ENCODE data around the gene CDH4.

Gene CDH4

DNA sequence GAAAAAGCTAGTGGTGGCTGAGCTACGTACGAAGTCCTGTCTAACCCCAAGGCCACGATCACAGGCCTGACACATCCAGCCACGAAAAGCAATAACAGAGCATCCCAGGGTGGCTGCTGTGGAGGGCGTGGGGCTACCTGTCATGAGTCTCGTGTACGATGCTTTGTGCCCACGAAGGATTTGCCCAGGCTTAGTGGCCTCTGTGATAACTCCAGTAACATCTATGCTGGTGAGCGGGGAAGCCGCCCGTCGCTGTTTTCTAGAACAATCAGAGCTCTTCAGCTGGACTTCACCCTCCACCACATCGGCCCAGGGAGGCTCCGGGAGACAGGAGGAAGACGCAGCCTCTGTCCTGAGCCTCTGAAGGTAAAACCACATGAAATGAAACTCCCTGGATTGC, 563.1 kb downstream of the CDH4 start:
- DNase-seq, result no peak

DNA sequence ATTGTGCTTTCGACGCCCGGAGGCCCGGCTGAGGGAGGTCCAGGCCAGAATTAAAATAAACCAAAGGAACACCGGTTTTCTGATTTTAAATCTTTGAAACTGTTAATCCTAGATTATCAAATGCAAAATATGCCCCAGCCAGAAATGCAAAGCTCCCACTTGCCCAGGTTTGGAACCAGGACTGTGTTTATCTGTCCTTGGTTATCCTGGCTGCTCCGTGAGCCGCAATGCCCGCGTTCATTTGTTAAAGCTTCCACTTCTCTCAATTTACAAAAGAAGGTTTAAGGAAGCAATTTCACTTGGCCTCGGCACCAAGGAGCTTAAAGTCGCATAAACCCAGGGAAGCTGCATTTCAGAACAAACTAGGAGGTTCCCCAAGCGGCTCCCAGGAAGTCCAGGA, 563.6 kb downstream of the CDH4 start:
- DNase-seq, result no peak

DNA sequence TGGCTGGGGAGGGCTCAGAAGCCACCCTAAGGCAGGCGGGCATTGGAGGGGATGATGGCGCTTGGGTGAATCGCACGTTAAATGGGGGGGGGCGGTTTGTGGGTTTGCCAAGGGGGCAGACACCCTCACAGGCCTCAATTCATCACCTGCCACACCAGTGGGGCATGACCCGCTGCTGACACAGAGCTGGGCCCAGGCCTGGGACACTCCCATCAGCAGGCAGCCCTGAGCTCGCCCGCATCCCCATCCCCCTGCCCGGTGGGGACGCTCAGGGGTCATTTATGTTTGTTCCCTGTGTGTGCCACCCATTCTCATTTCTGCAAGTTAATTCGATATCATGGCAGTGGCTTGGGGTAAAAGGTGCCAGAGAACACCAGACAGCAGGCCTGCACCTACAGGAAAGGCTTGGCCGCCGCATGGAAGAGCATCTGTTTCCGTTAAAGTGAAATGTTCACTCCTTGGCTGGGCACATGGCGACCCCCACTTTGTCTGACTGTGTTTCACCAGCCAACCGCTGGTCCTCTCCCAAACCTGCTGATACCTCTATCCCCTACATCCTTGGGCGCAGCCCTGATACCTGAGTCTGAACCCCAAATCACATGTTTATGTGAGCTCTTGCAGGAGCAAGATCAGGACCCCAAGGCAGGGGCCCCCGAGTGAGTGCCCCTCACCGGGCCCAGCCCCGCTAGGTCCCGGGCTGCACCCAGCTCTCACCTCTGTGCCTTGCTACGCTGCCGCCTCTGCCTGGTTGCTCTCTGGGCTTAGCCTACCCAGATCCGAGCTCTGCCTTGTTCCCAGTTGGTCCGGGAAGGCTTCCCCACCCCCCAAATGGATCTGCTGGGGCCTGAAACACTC, 564.8 kb downstream of the CDH4 start:
- DNase-seq, result no peak

DNA sequence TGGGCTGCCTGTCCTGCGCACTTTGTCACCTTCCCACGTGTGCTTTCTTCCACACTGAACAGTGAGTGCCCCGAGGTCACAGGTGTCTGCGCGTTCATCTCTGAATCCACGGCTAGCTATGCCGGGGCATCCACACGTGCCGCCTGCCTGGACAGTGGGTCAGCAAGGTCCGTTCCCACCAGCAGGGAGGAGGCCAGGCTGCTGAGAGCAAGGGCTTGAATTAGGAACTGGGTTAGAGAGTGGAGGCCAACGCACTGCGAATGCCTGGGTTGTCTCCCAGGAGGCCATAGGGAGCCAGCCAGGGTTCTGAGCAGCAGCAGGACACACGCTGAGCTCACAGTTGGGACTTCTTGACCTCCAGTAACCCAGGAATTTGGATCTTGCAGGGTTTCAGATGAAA, 565.5 kb downstream of the CDH4 start:
- DNase-seq, result no peak

DNA sequence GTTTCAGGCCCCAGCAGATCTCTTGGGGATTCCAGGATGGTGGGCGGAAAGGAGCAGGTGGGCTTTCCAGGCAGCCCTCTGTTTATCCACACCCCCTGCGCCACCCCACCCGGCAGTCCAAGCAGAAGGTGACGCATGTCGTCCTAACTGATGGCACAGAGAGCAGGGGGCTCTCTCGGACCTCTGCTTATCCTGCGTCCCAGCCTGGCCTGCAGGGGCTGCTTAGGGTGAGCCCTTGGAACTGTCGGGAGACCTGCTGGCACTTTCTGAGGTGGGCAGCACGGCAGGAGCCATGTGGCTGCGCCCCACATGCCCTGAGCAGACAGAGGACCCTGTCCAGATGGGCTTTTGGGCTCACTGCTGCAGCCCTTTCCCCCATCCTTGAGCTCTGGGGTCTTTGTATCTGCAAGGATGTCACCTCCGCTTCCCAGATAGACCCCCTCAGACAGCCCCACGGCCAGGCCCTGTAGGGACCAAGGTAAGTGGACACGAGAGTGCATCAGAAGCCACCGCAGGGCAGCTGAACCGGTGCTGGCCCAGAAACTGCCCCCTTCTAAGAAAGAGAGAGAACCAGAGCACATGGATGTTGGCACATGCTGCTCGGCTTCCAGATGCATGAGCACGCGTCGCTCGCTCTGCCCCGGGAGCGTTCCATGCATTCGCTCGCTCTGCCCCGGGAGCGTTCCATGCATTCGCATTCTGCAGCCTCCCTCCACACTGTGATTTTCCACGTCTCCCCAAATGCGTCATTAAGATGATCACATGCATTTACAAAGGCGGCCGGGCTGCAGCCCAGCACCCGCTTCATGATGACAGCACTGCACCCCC, 566.9 kb downstream of the CDH4 start:
- no peak for DNase-seq

DNA sequence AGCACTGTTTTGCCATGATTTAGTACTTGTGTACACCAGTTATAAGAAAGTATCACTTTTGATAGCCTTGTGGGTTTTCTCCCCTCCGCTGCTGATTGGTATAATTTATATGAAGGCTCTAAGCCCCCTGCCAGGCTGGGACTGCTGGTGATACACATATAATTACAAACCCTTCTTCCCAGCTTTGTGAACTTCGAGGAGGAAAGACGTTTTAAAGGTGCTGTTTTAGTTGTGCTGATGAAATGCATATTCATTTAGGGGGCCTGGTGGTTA, 567.4 kb downstream of the CDH4 start:
- no peak for DNase-seq

DNA sequence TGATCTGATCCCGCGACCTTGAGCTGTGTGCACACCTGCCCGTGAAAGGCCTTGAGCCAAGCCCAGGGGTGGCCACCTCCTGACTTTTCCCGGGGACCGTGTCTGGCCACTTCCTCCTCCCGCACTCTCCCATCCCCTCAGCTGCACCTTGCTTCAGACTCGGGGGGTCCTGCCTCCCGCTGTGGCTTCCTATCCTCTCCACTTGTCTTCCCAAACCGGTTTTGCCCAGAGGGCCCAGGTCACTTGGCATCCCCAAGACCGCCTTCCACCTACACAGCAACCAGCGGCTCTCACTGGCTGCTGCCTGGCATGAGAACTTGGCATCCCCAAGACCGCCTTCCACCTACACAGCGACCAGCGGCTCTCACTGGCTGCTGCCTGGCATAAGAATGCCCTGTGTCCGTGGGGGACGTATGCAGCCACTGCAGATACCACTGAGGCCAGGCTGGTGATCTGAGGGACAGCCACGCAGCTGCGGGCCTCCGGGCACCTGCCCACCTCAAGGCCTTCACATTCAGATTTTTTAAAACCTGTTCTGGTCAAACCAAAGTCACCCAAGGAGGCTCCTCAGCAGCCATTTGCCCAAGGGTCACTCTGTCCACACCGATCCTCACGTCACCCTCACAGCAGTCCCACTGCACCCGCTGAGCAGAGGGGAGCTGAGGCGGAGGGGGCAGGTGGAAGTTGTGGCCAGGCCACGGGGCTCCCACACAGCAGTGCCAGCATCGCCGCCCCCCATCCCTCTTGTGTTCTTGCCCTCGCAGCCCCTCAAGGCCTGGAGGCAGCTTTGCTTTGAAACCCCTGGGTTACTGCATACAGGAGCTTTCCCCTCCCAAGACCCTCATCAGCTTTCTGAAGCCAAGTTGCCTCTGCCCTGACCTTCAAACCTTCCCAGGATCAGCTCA, 568.1 kb downstream of the CDH4 start:
- DNase-seq, result no peak

DNA sequence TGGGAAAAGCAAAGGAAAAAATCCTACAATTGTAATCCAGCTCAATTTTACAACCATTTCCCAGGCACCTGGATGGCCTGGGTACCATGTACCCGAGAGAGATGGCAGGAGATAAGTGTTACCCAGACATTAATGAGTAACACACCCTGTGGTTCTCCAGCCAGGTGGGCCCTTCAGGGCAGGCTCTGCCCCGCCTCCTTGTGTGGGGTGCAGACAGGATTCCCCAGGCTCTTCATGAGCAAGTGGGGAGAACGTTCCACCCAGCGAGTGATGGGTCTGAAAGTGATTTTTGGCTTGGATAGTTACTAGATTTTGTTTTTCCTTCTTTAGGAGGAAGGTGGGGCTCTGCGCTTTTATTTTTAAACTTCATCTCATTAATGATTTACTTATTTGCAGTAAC, 569.7 kb downstream of the CDH4 start:
- DNase-seq, result no peak

DNA sequence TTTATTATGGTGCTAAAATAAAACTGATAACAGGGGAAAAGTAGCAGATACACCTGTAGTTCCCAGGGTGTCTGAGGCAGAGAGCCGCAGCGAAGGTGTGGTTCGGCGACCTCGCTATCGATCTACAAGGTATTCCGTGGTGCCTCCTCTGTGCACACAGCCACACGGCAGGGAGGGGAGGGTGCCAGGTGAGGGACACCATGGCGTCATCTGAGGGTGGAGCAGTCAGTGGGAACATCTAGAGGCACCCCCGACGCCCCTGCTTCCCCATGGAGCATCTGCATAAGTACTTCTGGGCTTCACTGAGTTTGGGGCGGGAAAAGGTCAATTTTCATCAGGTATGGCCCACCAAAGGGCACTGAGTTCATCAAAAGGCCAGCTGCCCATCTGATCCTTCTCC, 570.3 kb downstream of the CDH4 start:
- DNase-seq, result no peak

DNA sequence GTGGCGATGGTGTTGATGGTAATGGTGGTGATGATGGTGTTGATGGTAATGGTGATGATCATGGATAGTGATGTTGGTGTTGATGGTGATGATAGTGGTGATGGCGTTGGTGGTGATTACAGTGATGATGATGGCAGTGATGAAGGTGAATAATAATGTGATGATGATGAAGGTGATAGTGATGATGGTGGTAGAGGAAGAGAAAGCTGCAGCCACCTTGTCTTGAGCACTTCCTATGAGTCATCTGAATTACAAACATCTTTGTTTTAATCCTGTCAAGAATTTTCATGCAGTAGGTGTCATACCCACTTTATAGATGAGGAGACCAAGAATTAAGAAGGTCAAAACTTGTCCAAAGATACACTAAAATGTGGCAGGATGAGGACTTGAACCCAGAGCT, 571.2 kb downstream of the CDH4 start:
- DNase-seq, result no peak

DNA sequence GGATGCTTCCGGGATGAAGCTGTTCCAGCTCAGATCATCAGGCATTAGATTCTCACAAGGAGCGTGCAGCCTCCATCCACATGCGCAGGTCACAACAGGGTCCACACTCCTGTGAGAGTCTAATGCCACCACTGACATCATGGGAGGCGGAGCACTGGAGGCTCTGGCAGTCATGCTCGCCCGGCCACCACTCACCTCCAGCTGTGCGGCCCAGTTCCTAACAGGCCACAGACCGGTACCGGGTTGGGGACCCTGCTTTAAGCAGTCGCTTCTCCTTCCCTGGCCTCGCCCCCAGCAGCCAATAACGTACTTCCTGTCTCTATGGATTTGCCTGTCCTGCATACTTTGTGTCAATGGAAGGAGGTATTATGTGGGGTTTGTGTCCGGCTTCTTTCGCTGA, 576.8 kb downstream of the CDH4 start:
- no peak for DNase-seq

DNA sequence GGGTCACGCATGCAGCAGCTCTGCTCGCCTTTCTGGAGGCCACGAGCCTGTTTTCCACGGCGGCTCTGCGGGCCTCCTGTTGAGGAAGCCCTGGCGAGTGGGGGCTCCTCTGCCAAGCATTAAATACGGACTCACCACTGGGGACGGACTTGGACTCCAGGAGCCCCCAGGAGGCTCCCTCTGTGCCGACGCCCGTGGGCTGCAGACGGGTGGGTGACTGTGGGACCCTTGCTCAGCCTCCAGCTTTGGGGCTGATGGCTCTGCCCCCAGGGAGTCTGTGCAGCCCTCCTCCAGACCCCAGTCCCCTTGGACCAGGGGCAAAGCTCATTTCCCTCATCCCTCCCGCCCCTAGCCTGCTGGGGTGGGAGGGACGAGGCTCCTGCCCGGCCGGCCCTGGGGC, 577.5 kb downstream of the CDH4 start:
- no peak for DNase-seq

DNA sequence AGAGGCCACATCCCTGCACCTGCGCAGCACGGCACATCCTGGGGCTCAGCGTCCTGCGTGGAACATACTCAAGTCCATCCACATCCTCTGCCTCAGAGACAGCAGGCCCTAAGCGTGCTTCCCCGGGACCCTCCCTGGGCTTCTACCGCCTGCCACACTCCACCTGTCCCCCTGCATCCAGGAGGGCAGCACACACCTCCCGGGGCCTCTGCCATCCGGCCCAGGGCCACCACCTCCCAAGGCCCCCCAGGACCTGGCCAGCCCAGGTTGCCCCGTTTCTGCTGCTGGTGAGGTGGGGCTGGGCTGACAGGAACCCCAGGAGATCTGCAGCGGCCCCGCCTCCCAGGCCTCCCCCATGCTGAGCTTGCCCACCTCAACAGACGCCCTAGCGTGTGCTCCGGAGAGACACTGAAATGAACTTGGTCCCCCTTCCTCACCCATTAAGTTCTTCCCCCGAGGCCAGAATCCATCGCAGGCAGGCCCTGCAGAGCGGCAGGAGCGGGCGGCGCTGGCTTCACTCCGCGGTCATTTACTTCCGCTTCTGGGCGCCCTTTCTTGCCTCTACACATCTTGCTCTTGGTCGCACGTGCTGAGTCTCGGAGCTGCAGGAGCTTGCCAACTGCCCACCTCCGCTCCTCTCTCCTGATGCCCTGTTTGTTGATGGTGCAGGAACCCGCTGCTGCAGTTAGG, 578.3 kb downstream of the CDH4 start:
- DNase-seq, result no peak

DNA sequence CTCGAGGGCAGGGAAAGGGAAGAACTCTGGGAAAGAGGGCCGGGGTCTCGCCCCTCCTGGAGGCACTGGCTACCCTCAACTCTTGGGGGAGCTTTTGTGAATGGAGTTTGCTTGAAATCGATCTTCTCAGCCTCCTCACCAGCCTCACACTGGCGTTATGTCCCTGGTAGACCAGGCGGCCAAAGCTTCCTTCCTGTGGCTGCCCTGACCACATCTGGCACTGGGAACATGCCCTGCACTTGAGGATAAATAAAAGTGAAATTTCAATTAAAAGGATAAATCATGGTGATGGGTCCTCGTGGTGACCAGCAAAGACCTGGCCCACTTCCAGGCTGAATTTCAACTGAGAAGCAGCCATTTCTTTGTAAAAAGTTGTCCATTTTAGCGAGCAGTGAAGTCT, 578.9 kb downstream of the CDH4 start:
- no peak for DNase-seq

DNA sequence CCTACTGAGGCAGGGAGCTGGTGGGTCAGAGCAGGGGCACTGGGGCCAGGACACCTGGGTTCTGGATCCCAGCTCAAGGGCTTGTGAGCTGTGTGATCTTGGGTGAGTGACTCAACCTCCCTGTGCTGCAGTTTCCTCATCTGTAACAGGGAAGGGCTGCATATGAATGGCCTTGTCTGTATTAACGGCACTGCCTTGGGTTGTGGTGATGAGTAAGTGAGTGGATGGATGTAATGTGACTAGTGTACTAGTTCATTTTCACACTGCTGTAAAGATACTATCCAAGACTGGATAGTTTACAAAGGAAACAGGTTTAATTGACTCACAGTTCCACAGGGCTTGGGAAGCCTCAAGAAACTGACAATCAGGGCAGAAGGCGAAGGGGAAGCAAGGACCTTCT, 580.1 kb downstream of the CDH4 start:
- no peak for DNase-seq

DNA sequence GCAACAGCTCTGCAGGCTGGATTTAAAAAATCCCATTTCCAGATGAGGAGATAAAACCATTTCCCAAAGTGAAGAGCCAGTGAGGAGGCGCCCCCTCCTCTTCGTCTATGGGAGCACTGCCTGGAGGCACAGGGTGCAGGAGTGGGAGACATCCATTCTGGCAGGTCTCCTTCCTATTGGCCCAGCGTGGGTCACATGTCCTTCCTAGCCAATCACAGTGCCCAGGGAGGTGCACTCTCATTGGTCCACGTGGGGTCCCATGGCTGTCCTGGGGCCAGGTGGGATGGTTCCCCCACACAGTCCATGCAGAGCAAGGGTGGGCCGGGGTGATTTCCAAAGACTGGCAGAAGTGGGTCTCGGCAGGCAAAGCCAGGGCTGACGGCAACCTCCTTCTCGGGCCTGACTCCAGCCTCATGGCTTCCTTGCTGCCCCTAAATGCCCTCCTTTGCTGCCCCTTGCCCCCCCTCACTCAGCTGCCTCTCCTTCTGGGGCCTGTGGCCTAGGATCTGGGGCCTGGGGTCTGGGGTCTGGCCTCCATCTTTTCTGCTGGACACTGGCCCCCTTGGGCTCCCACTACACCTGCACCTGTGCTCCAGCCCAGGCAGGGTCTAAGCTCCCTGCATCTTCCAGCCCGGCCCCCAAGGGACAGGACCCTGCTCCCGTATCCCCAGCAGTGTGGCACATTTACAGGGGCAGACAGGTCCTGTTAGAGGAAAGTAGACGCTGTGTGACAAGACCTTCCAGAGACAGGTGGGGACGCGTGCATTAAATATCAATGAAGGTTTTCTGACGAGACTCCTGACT, 581.9 kb downstream of the CDH4 start:
- no peak for DNase-seq

DNA sequence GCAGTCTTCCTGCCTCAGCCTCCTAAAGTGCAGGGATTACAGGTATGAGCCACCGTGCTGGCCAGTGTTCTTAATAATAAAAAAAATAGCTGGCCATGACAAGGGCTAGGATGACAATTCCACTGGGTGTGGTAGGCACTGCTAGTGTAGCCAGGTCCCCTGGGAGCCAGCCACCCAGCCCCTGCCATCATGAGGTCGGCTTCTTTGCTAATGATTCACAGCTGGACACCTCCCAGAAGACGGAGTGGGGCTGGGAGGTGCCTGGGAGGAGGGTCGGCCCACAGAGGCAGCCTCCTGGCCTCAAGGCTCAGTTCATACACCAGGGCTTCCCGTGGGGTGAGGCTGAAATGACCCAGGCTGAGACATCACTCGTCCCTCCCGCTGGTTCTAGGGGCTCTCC, 583.2 kb downstream of the CDH4 start:
- no peak for DNase-seq

DNA sequence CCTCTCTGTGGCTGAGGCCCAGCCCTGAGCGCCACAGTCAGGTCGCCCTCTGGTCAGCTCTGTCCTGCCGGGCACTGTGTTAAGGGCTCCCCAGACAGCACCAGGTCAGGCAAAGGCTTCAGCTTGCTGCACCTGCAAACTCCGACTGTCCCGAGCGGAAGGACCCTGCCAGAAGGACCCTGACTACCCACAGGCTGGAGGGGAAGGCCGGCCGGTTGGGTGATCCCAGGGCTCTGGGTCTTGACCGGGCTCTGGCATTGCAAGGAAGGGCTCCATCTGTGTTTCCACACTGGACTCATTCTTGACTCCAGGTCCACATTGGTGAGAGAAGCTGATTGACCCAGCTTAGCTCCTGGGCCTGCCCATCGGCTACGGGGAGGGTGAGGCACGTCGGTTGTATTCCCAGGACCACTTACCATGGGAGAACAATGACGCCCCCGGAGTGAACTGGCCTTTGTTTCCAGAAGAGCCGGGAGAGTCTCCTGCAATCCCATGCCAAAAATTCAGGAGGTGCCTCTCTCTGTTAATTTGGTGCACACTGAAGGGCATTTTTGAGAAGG, 583.8 kb downstream of the CDH4 start:
- DNase-seq, result no peak

DNA sequence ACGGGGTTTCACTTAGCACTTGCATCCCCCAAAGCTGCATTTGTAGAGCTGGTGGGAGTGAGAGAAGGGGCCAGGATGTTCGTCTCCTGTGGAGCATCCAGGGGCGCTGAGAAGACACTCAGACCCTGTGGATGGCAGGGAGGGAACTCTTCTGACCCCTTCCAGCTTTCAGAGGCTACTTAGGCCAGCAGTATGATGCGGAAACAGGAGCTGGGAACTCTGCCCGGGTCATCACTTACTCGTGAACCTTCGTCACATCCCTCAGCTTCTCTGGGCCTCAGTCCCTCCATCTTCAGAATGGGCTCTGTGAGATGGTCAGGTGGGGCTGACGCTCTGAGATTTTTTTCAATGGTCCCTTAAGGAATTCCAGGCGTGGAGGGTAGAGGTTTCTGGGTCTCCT, 585.1 kb downstream of the CDH4 start:
- DNase-seq, result no peak

DNA sequence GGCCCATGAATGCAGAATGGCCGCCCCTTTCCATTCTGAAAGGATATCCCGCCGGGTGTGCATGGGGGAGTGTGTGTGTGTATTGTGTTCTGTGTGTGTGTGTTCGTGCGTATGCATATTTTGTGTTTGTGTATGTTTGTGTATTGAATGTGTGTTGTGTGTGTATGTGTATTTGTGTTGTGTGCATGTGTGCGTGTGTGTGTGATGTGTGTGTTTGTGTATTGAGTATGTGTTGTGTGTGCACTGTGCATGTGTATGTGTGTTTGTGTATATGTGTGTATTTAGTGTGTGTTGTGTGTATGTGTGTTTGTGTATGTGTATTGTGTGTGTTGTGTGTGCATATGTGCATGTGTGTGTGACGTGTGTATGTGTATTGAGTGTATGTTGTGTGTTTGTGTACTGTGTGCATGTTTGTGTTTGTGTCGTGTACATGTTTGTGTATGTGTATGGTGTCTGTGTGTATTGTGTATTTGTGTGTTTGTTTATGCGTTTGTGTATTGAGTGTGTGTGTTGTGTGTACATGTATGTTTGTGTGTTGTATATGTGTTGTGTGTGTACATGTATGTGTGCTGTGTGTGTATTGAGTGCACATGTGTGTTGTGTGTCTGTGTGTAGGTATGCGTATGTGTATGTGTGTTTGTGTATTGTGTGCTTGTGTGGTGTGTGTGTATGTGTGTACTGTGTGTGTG, 587.3 kb downstream of the CDH4 start:
- DNase-seq, result no peak
